Fibroblast of lung (primary cell): ENCODE results near the gene CLMN.

ENCODE experiments used
- EZH2 ChIP-seq: IDR thresholded peaks from 2 replicates; pipeline ENCODE4 v1.5.1; 2012; ENCODE audit warnings: low read length, control low read depth, mild to moderate bottlenecking; ENCODE audit errors: missing control alignments
- TF ChIP-seq, protein P1 (sequence below), 2 donors: IDR thresholded peaks in 1 of 2; conservative IDR thresholded peaks in 1 of 2; 1 replicate in 1 of 2; 2 replicates in 1 of 2; pipeline ENCODE4 v1.5.1; 2011 to 2012; ENCODE audit warnings: low read length in 2 of 2, control low read depth in 1 of 2, inconsistent platforms in 1 of 2, low read depth in 1 of 2, mild to moderate bottlenecking in 1 of 2

DNA sequence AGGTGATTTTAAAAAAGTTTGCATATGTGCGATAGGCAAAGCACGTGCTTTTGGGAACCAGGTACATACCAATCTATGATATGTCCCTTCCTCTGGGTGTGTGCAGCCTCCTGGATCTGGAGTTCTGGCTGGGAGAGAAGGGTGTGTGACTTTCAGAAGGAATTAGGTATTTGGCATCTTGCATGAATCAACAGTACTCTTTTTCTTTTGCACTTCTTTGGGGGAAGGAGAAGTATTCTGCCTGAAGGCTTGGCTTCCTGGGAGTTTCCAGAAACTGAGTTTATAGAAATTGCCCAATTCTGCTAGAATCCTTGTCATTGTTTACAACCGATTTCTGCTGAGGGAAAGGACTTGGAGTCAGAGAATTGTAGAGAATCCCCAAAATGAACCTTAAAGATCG, 2.9 kb upstream of the CLMN start:
- TF ChIP-seq, protein P1, sequence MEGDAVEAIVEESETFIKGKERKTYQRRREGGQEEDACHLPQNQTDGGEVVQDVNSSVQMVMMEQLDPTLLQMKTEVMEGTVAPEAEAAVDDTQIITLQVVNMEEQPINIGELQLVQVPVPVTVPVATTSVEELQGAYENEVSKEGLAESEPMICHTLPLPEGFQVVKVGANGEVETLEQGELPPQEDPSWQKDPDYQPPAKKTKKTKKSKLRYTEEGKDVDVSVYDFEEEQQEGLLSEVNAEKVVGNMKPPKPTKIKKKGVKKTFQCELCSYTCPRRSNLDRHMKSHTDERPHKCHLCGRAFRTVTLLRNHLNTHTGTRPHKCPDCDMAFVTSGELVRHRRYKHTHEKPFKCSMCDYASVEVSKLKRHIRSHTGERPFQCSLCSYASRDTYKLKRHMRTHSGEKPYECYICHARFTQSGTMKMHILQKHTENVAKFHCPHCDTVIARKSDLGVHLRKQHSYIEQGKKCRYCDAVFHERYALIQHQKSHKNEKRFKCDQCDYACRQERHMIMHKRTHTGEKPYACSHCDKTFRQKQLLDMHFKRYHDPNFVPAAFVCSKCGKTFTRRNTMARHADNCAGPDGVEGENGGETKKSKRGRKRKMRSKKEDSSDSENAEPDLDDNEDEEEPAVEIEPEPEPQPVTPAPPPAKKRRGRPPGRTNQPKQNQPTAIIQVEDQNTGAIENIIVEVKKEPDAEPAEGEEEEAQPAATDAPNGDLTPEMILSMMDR (conservative IDR thresholded peaks at IDR 0.05 in 1 of 2, IDR thresholded peaks at IDR 0.05 in 1 of 2; ENCODE audit: low read depth in 1 of 2, low read length in 2 of 2), result no peak
- TF ChIP-seq EZH2, result no peak
